ENCODE data around the gene CHPF2.
A peak's percentile ranks its signal among the peaks of the same experiment; 100 is the strongest.

The CHPF2 gene

GRCh38 chr7:151265351-151265931 lies 33.2 kb downstream of the CHPF2 start:
- no peak for DNase-seq (ENCODE audit: low read depth in 2 of 2)

GRCh38 chr7:151269511-151269910 lies 37.2 kb downstream of the CHPF2 start:
- DNase-seq (ENCODE audit: low read depth in 2 of 2), result no peak

- no peak for DNase-seq (ENCODE audit: low read depth in 2 of 2)
These were observed 39.5 kb downstream of the CHPF2 start for GRCh38 chr7:151271699-151272355.

GRCh38 chr7:151272405-151272804 lies 40.1 kb downstream of the CHPF2 start:
- DNase-seq (ENCODE audit: low read depth in 2 of 2), result no peak

GRCh38 chr7:151272877-151273276 lies 40.6 kb downstream of the CHPF2 start:
- DNase-seq (ENCODE audit: low read depth in 2 of 2), result no peak

GRCh38 chr7:151273651-151274390 lies 41.5 kb downstream of the CHPF2 start:
- no peak for DNase-seq (ENCODE audit: low read depth in 2 of 2)

- no peak for DNase-seq (ENCODE audit: low read depth in 2 of 2)
These were observed 42.1 kb downstream of the CHPF2 start for GRCh38 chr7:151274396-151274795.

- DNase-seq (ENCODE audit: low read depth in 2 of 2), result no peak
These were observed 42.9 kb downstream of the CHPF2 start for GRCh38 chr7:151274936-151275812.

- no peak for DNase-seq (ENCODE audit: low read depth in 2 of 2)
These were observed 43.7 kb downstream of the CHPF2 start for GRCh38 chr7:151275813-151276577.

- peak; percentile 29 to 62 for DNase-seq (ENCODE audit: low read depth in 2 of 2)
These were observed 44.6 kb downstream of the CHPF2 start for GRCh38 chr7:151276666-151277590.

- DNase-seq (ENCODE audit: low read depth in 2 of 2), result no peak
These were observed 45.3 kb downstream of the CHPF2 start for GRCh38 chr7:151277631-151278030.

- no peak for DNase-seq (ENCODE audit: low read depth in 2 of 2)
These were observed 46.7 kb downstream of the CHPF2 start for GRCh38 chr7:151278949-151279348.

GRCh38 chr7:151279868-151280267 lies 47.6 kb downstream of the CHPF2 start:
- no peak for DNase-seq (ENCODE audit: low read depth in 2 of 2)

GRCh38 chr7:151280388-151281019 lies 48.2 kb downstream of the CHPF2 start:
- DNase-seq (ENCODE audit: low read depth in 2 of 2), result no peak

GRCh38 chr7:151281686-151282085 lies 49.4 kb downstream of the CHPF2 start:
- DNase-seq (ENCODE audit: low read depth in 2 of 2), result no peak

- DNase-seq (ENCODE audit: low read depth in 2 of 2), result no peak
These were observed 49.8 kb downstream of the CHPF2 start for GRCh38 chr7:151282111-151282510.

- DNase-seq (ENCODE audit: low read depth in 2 of 2), result no peak
These were observed 51.0 kb downstream of the CHPF2 start for GRCh38 chr7:151283302-151283701.

GRCh38 chr7:151286148-151286547 lies 53.9 kb downstream of the CHPF2 start:
- peak in 1 of 2 donors; percentile 10 for DNase-seq (ENCODE audit: low read depth in 2 of 2)

Data from stimulated activated CD4-positive, alpha-beta T cell treated with anti-CD3 and anti-CD28 coated beads, Interleukin-15, amount 100 ng/mL, for 48 hours (primary cell).